ENCODE data around the gene TSPAN18. TPM values are rescaled to one million over a fixed set of nuclear protein-coding genes. Genes with fewer than 3 reads are reported as not detected.

TSPAN18 gene
- total RNA-seq, 4 donors from 2014 or later = 2.6 to 28.9 (median 4.9) TPM

- H3K27me3 ChIP-seq = no peaks in the 10 kb centered on the region
- TF ChIP-seq CTCF (IDR thresholded peaks at IDR 0.05) = no peak
- no peak for TF ChIP-seq POLR2A (IDR thresholded peaks at IDR 0.05)
- TF ChIP-seq POLR2AphosphoS5 (IDR thresholded peaks at IDR 0.05) = no peak
- TF ChIP-seq EP300 (IDR thresholded peaks at IDR 0.05; ENCODE audit: low read depth) = no peak
- H3K27ac ChIP-seq = peak overlapping the region; percentile 81 to 93 (median 88)
- H3K36me3 ChIP-seq = no peaks in the 10 kb centered on the region
- no peaks in the 10 kb centered on the region for H3K9me3 ChIP-seq
- WGBS, 2 donors (ENCODE audit: low coverage in 1 of 2) = 82% methylated on average over 6 of the region's 6 CpGs; no CpG with 5 or more reads in 1 of the 2 donors
- peaks cover 11 to 20% (median 12%) of the 10 kb centered on the region in 4 donors for H3K4me1 ChIP-seq
- DNase-seq = no peak
- in situ Hi-C loops (cut with MboI; ENCODE audit: low pct_ligation_motif_present in 1 of 4, low pct_unique_long_range_greater_than_20kb in 1 of 4, low sequenced_read_pairs in 3 of 4) = no loop called here
- intact Hi-C loops (cut with DNase I; ENCODE audit: low total_unique reads) = no loop called here
- H3K4me3 ChIP-seq = no peak overlapping the region
Observed at GRCh38 chr11:44863231-44863630, 136.5 kb downstream of the TSPAN18 start.

- intact Hi-C loops (cut with DNase I; ENCODE audit: low total_unique reads) (no loop called here), in situ Hi-C loops (cut with MboI; ENCODE audit: low pct_ligation_motif_present in 1 of 4, low pct_unique_long_range_greater_than_20kb in 1 of 4, low sequenced_read_pairs in 3 of 4) (no loop called here)
- peak overlapping the region in 2 of 4 donors; percentile 28 to 35 for H3K27ac ChIP-seq
- H3K4me3 ChIP-seq = no peak overlapping the region
- peaks cover 11 to 24% (median 12%) of the 10 kb centered on the region in 4 donors for H3K4me1 ChIP-seq
- H3K9me3 ChIP-seq = no peaks in the 10 kb centered on the region
- no peaks in the 10 kb centered on the region for H3K36me3 ChIP-seq
- no peak for DNase-seq
- no peaks in the 10 kb centered on the region for H3K27me3 ChIP-seq
- TF ChIP-seq POLR2A (IDR thresholded peaks at IDR 0.05) = no peak
- WGBS, 2 donors (ENCODE audit: low coverage in 1 of 2) = 58% methylated on average over 7 of the region's 7 CpGs; no CpG with 5 or more reads in 1 of the 2 donors
Observed at GRCh38 chr11:44865866-44866272, 139.1 kb downstream of the TSPAN18 start.

GRCh38 chr11:44866286-44866685 is 139.5 kb downstream of the TSPAN18 start:
- 73 to 77% methylated on average over 3 to 6 of the region's 6 CpGs for WGBS, 2 donors (ENCODE audit: low coverage in 1 of 2)
- TF ChIP-seq CTCF (IDR thresholded peaks at IDR 0.05) (no peak), EP300 (IDR thresholded peaks at IDR 0.05; ENCODE audit: low read depth) (no peak), POLR2A (IDR thresholded peaks at IDR 0.05) (no peak), POLR2AphosphoS5 (IDR thresholded peaks at IDR 0.05) (no peak)
- DNase-seq = no peak
- no peaks in the 10 kb centered on the region for H3K27me3 ChIP-seq
- no peaks in the 10 kb centered on the region for H3K36me3 ChIP-seq
- no peak overlapping the region for H3K4me3 ChIP-seq
- no peaks in the 10 kb centered on the region for H3K9me3 ChIP-seq
- in situ Hi-C loops (cut with MboI; ENCODE audit: low pct_ligation_motif_present in 1 of 4, low pct_unique_long_range_greater_than_20kb in 1 of 4, low sequenced_read_pairs in 3 of 4) = no loop called here
- peak overlapping the region in 2 of 4 donors; percentile 28 to 35 for H3K27ac ChIP-seq
- H3K4me1 ChIP-seq = peaks cover 11 to 24% (median 12%) of the 10 kb centered on the region in 4 donors
- intact Hi-C loops (cut with DNase I; ENCODE audit: low total_unique reads) = no loop called here

- no peak for DNase-seq
- H3K27ac ChIP-seq = peak overlapping the region in 2 of 4 donors; percentile 53 to 64
- no peaks in the 10 kb centered on the region for H3K27me3 ChIP-seq
- no peak for TF ChIP-seq POLR2AphosphoS5 (IDR thresholded peaks at IDR 0.05)
- no peaks in the 10 kb centered on the region for H3K36me3 ChIP-seq
- in situ Hi-C loops (cut with MboI; ENCODE audit: low pct_ligation_motif_present in 1 of 4, low pct_unique_long_range_greater_than_20kb in 1 of 4, low sequenced_read_pairs in 3 of 4) = no loop called here
- peaks cover 0 to 9% (median 3%) of the 10 kb centered on the region in 4 donors for H3K4me1 ChIP-seq
- H3K4me3 ChIP-seq = no peak overlapping the region
- H3K9me3 ChIP-seq = no peaks in the 10 kb centered on the region
- 85 to 100% methylated on average over 1 to 6 of the region's 6 CpGs for WGBS, 2 donors (ENCODE audit: low coverage in 1 of 2)
- intact Hi-C loops (cut with DNase I; ENCODE audit: low total_unique reads) = no loop called here
Observed at GRCh38 chr11:44868021-44868420, 141.3 kb downstream of the TSPAN18 start.

GRCh38 chr11:44868455-44869421 is 142.0 kb downstream of the TSPAN18 start:
- H3K9me3 ChIP-seq = no peaks in the 10 kb centered on the region
- no peak for DNase-seq
- 85% methylated on average over 13 of the region's 14 CpGs; no CpG with 5 or more reads in 1 of the 2 donors for WGBS, 2 donors (ENCODE audit: low coverage in 1 of 2)
- H3K27me3 ChIP-seq = no peaks in the 10 kb centered on the region
- in situ Hi-C loops (cut with MboI; ENCODE audit: low pct_ligation_motif_present in 1 of 4, low pct_unique_long_range_greater_than_20kb in 1 of 4, low sequenced_read_pairs in 3 of 4) = no loop called here
- H3K36me3 ChIP-seq = no peaks in the 10 kb centered on the region
- peaks cover 0 to 4% (median 0%) of the 10 kb centered on the region in 4 donors for H3K4me1 ChIP-seq
- intact Hi-C loops (cut with DNase I; ENCODE audit: low total_unique reads) = no loop called here
- TF ChIP-seq POLR2AphosphoS5 (IDR thresholded peaks at IDR 0.05) = no peak
- TF ChIP-seq EP300 (IDR thresholded peaks at IDR 0.05; ENCODE audit: low read depth) = no peak
- no peak for TF ChIP-seq POLR2A (IDR thresholded peaks at IDR 0.05)
- no peak for TF ChIP-seq CTCF (IDR thresholded peaks at IDR 0.05)
- H3K4me3 ChIP-seq = no peak overlapping the region
- H3K27ac ChIP-seq = peak overlapping the region in 3 of 4 donors; percentile 8 to 64 (median 53)

All from transverse colon (tissue), 4 donors.